Activated effector memory CD4-positive, alpha-beta T cell treated with anti-CD3 and anti-CD28 coated beads, Interleukin-2, amount 50 U/mL, for 16 hours (primary cell): Measurements from ENCODE around the gene CCDC32.

Experiments
- DNase-seq: peaks from one replicate; pipeline ENCODE4 v3.0.0-alpha.2; 2020

The CCDC32 gene

GRCh38 chr15:40511472-40512133 is 53.2 kb downstream of the CCDC32 start:
- DNase-seq = peak; percentile 65

- no peak for DNase-seq
Measured at GRCh38 chr15:40511093-40511471, 53.8 kb downstream of the CCDC32 start.

GRCh38 chr15:40510201-40510600 is 54.6 kb downstream of the CCDC32 start:
- DNase-seq = no peak

- no peak for DNase-seq
Measured at GRCh38 chr15:40508216-40508615, 56.6 kb downstream of the CCDC32 start.

- peak; percentile 87 for DNase-seq
Measured at GRCh38 chr15:40506964-40507571, 57.8 kb downstream of the CCDC32 start.
